Activated naive CD8-positive, alpha-beta T cell (primary cell): ENCODE measurements around the gene TXLNB.

Source experiments
- H3K27ac Mint-ChIP-seq: one replicate; pipeline ENCODE4 v1.8.0; 2021; ENCODE audit warnings: mixed read lengths
- H3K27me3 Mint-ChIP-seq: one replicate; pipeline ENCODE4 v1.8.0; 2021; ENCODE audit warnings: mixed read lengths
- H3K36me3 Mint-ChIP-seq: one replicate; pipeline ENCODE4 v1.8.0; 2021; ENCODE audit warnings: mixed read lengths
- H3K4me1 Mint-ChIP-seq: one replicate; pipeline ENCODE4 v1.8.0; 2021; ENCODE audit warnings: low read depth, mixed read lengths
- H3K4me3 Mint-ChIP-seq: one replicate; pipeline ENCODE4 v1.8.0; 2021; ENCODE audit warnings: mild to moderate bottlenecking, mixed read lengths
- H3K9me3 Mint-ChIP-seq: one replicate; pipeline ENCODE4 v1.8.0; 2021; ENCODE audit warnings: low read depth, mixed read lengths

Gene TXLNB

DNA sequence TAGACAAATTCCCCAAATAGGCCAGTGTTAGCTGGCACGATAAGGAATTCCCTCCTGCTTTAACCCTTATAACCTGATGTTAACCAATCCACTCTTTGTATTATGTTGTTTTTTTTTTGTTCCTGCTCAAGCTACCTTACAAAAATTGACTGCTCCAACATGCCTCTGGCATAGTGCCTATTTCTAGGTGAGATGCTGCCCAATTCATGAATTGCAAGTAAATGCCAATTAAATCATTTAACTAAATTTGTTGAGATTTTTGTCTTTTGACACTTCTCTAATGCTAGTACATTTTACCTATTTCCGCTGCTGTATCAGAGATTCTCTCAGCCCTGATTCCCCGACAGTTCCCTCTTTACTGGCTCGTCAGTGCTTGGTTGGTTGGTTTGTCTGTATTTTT, 90.4 kb downstream of the TXLNB start:
- H3K4me3 Mint-ChIP-seq, result no peak overlapping the region
- H3K27ac Mint-ChIP-seq, result no peak overlapping the region
- H3K9me3 Mint-ChIP-seq, result no peaks in the 10 kb centered on the region
- peaks cover 2% of the 10 kb centered on the region for H3K4me1 Mint-ChIP-seq
- no peaks in the 10 kb centered on the region for H3K27me3 Mint-ChIP-seq
- H3K36me3 Mint-ChIP-seq, result peaks cover 9% of the 10 kb centered on the region

GRCh38 chr6:139198529-139199288, 93.1 kb downstream of the TXLNB start:
- Mint-ChIP-seq H3K36me3 (peaks cover 6% of the 10 kb centered on the region), H3K4me1 (no peaks in the 10 kb centered on the region), H3K27me3 (no peaks in the 10 kb centered on the region), H3K27ac (no peak overlapping the region), H3K4me3 (no peak overlapping the region), H3K9me3 (no peaks in the 10 kb centered on the region)

DNA sequence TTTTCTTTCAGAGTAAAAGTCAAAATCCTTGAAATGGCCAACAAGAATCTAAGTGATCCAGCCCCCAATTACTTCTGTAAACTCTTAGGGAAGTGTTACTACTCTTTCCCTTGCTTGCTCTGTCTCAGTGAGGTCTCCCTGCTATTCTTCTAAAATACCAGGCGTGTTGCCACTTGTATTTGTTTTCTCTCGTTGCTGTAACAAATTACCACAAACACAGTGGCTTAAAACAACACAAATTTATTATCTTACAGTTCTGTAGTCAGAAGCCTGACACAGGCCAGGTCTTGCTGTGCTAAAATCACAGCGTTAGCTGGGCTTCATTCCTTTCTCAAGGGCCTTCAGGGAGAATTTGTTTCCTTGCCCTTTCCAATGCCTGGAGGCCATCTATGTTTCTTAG, 97.1 kb downstream of the TXLNB start:
- H3K27me3 Mint-ChIP-seq, result no peaks in the 10 kb centered on the region
- H3K9me3 Mint-ChIP-seq, result no peaks in the 10 kb centered on the region
- no peak overlapping the region for H3K27ac Mint-ChIP-seq

More for the DNA sequence above, 97.1 kb downstream of the TXLNB start:
- Mint-ChIP-seq H3K36me3 (peaks cover 2% of the 10 kb centered on the region), H3K4me3 (no peak overlapping the region), H3K4me1 (peaks cover 2% of the 10 kb centered on the region)
